GM19455 (cell line): ENCODE results near the gene LPAR3.
"Not testable (repeated sequence)": the region's sequence is repeated elsewhere in the genome, so short reads cannot be mapped to it uniquely, and the experiment has no call there.

Experiments
- ATAC-seq: cut with Tn5 transposase; IDR thresholded peaks from one replicate; pipeline ENCODE4 v1.9.1; 2021; ENCODE audit not compliant: unreplicated experiment

Gene LPAR3

GRCh38 chr1:84892705-84893618 is at the start of gene LPAR3:
Gene LPAR3, minus strand, starts transcription at chr1:84893206. Its CDS starts 27,086 bp downstream, at chr1:84866120.
- ATAC-seq = no peak

- no peak for ATAC-seq
These were observed 48.8 kb upstream of the LPAR3 start for GRCh38 chr1:84941843-84942242.

- ATAC-seq = no peak
These were observed 47.5 kb upstream of the LPAR3 start for GRCh38 chr1:84940481-84940880.

GRCh38 chr1:84939761-84940160 is 46.8 kb upstream of the LPAR3 start:
- ATAC-seq = no peak

GRCh38 chr1:84939151-84939550 is 46.1 kb upstream of the LPAR3 start:
- ATAC-seq = no peak

- no peak for ATAC-seq
These were observed 43.3 kb upstream of the LPAR3 start for GRCh38 chr1:84936116-84936810.

GRCh38 chr1:84933011-84933611 is 40.1 kb upstream of the LPAR3 start:
- no peak for ATAC-seq

GRCh38 chr1:84930831-84931230 is 37.8 kb upstream of the LPAR3 start:
- ATAC-seq = no peak

GRCh38 chr1:84930329-84930728 is 37.3 kb upstream of the LPAR3 start:
- ATAC-seq = no peak

GRCh38 chr1:84929581-84929980 is 36.6 kb upstream of the LPAR3 start:
- no peak for ATAC-seq

GRCh38 chr1:84928979-84929378 is 36.0 kb upstream of the LPAR3 start:
- ATAC-seq = no peak

GRCh38 chr1:84923317-84923716 is 30.3 kb upstream of the LPAR3 start:
- no peak for ATAC-seq

GRCh38 chr1:84920159-84920558 is 27.2 kb upstream of the LPAR3 start:
- ATAC-seq = no peak

GRCh38 chr1:84919461-84919970 is 26.5 kb upstream of the LPAR3 start:
- no peak for ATAC-seq

GRCh38 chr1:84918726-84919336 is 25.8 kb upstream of the LPAR3 start:
- no peak for ATAC-seq

- no peak for ATAC-seq
These were observed 23.9 kb upstream of the LPAR3 start for GRCh38 chr1:84916897-84917296.

GRCh38 chr1:84913555-84913892 is 20.5 kb upstream of the LPAR3 start:
- no peak for ATAC-seq

GRCh38 chr1:84912726-84913554 is 19.9 kb upstream of the LPAR3 start:
- no peak for ATAC-seq

GRCh38 chr1:84908746-84909464 is 15.9 kb upstream of the LPAR3 start:
- not testable (repeated sequence) for ATAC-seq
